Smooth muscle cell (in vitro differentiated cells): ENCODE results near the gene KLHL2. TPM values are rescaled to one million over a fixed set of nuclear protein-coding genes. Genes with fewer than 3 reads are reported as not detected.

Experiments
- DNase-seq: peaks from one replicate; lab custom pipeline; 2025; ENCODE audit not compliant: unreplicated experiment; lab: John Stamatoyannopoulos, UW
- H2AFZ ChIP-seq: fragments of 200-600 bp; sonication (generic); 2 replicates; pipeline ENCODE4 v1.6.0; 2016; ENCODE audit warnings: antibody characterized with exemption, low read depth, mild to moderate bottlenecking
- H3F3A ChIP-seq: fragments of 200-600 bp; sonication (generic); 2 replicates; pipeline ENCODE4 v1.6.0; 2017; ENCODE audit warnings: antibody characterized with exemption, low read depth
- H3K27ac ChIP-seq: fragments of 200-600 bp; sonication (generic); 2 replicates; pipeline ENCODE4 v1.5.1; 2016; ENCODE audit warnings: low read depth, mild to moderate bottlenecking
- H3K27me3 ChIP-seq: fragments of 200-600 bp; sonication (generic); 2 replicates; pipeline ENCODE4 v1.6.1; 2016; ENCODE audit warnings: low read depth, mild to moderate bottlenecking
- H3K36me3 ChIP-seq: fragments of 200-600 bp; sonication (generic); 2 replicates; pipeline ENCODE4 v1.5.1; 2016; ENCODE audit warnings: low read depth
- H3K4me1 ChIP-seq: fragments of 200-600 bp; sonication (generic); 2 replicates; pipeline ENCODE4 v1.5.1; 2016; ENCODE audit warnings: low read depth
- H3K4me2 ChIP-seq: fragments of 200-600 bp; sonication (generic); 2 replicates; pipeline ENCODE4 v1.6.0; 2016; ENCODE audit warnings: mild to moderate bottlenecking
- H3K4me3 ChIP-seq: fragments of 200-600 bp; sonication (generic); 2 replicates; pipeline ENCODE4 v1.5.1; 2016; ENCODE audit warnings: mild to moderate bottlenecking
- H3K79me2 ChIP-seq: fragments of 200-600 bp; sonication (generic); 2 replicates; pipeline ENCODE4 v1.6.0; 2016; ENCODE audit warnings: low read depth, mild to moderate bottlenecking
- H3K9ac ChIP-seq: fragments of 200-600 bp; sonication (generic); 2 replicates; pipeline ENCODE4 v1.6.0; 2016; ENCODE audit warnings: low read depth
- H3K9me3 ChIP-seq: fragments of 200-600 bp; sonication (generic); replicated peaks from 2 replicates; pipeline ENCODE4 v1.5.1; 2016; ENCODE audit warnings: low read depth
- H4K20me1 ChIP-seq: fragments of 200-600 bp; sonication (generic); 2 replicates; pipeline ENCODE4 v1.6.0; 2016; ENCODE audit warnings: low read depth
- CTCF ChIP-seq: fragments of 200-600 bp; sonication (generic); IDR thresholded peaks from 2 replicates; pipeline ENCODE4 v1.5.1; 2017; ENCODE audit warnings: borderline replicate concordance, mild to moderate bottlenecking, antibody characterized with exemption; ENCODE audit not compliant: insufficient read depth, poor library complexity, severe bottlenecking
- WGBS: methylation state at CpG from one replicate; pipeline ENCODE4 v1.1.7; 2016; ENCODE audit warnings: low lambda C conversion rate; 5-methylcytosine and 5-hydroxymethylcytosine counted together
- polyA plus RNA-seq: library from polyadenylated mRNA; unstranded; fragments of >200 nt; fragmentation: Nextera tagmentation; extraction: Ambion mirVana; gene quantifications from 2 replicates; pipeline ENCODE4 v1.2.1, GENCODE V29; 2016
- total RNA-seq: library from RNA; depleted of rRNA; stranded (reverse); fragments of >200 nt; gene quantifications from 2 replicates; pipeline ENCODE4 v1.2.3, GENCODE V29; 2014

Gene KLHL2
- total and polyA plus RNA-seq, 2 experiments from 2014 or later: 2.6 to 18.6 TPM

GRCh38 chr4:165361810-165362209 lies 154.4 kb downstream of the KLHL2 start:
- no peak overlapping the region for H3K27ac ChIP-seq

GRCh38 chr4:165364452-165365080 lies 157.2 kb downstream of the KLHL2 start:
- H3K4me2 ChIP-seq: peak overlapping the region; percentile 42
- no peak overlapping the region for H3K9ac ChIP-seq
- no peaks in the 10 kb centered on the region for H3K27me3 ChIP-seq
- no peaks in the 10 kb centered on the region for H3K36me3 ChIP-seq
- no peak overlapping the region for H3K4me3 ChIP-seq
- no peak overlapping the region for H3K27ac ChIP-seq
- H3K79me2 ChIP-seq: no peaks in the 10 kb centered on the region
- H3K4me1 ChIP-seq: no peaks in the 10 kb centered on the region
- 38% methylated on average over 2 of the region's 2 CpGs for WGBS
- no peak overlapping the region for H2AFZ ChIP-seq
- no peaks in the 10 kb centered on the region for H3F3A ChIP-seq
- no peak for DNase-seq
- no peak for TF ChIP-seq CTCF
- H3K9me3 ChIP-seq: no peaks in the 10 kb centered on the region
- H4K20me1 ChIP-seq: no peaks in the 10 kb centered on the region

More at GRCh38 chr4:165361810-165362209, 154.4 kb downstream of the KLHL2 start:
- DNase-seq: no peak
- Histone ChIP-seq H3K9ac (no peak overlapping the region), H3K79me2 (no peaks in the 10 kb centered on the region), H3F3A (peaks cover 5% of the 10 kb centered on the region), H3K36me3 (no peaks in the 10 kb centered on the region), H3K4me1 (peaks cover under 1% of the 10 kb centered on the region), H4K20me1 (no peaks in the 10 kb centered on the region), H3K9me3 (no peaks in the 10 kb centered on the region), H3K4me2 (no peak overlapping the region), H3K4me3 (no peak overlapping the region), H2AFZ (no peak overlapping the region), H3K27me3 (no peaks in the 10 kb centered on the region)
- 81% methylated on average over 2 of the region's 2 CpGs for WGBS
- TF ChIP-seq CTCF: no peak

- no peak for DNase-seq
- no peaks in the 10 kb centered on the region for H3F3A ChIP-seq
- H3K4me2 ChIP-seq: no peak overlapping the region
- H3K4me1 ChIP-seq: no peaks in the 10 kb centered on the region
- H3K27me3 ChIP-seq: no peaks in the 10 kb centered on the region
- H3K27ac ChIP-seq: no peak overlapping the region
- H3K9me3 ChIP-seq: no peaks in the 10 kb centered on the region
- H3K4me3 ChIP-seq: no peak overlapping the region
- no peak overlapping the region for H2AFZ ChIP-seq
- no peaks in the 10 kb centered on the region for H4K20me1 ChIP-seq
- TF ChIP-seq CTCF: no peak
- H3K79me2 ChIP-seq: no peaks in the 10 kb centered on the region
- H3K9ac ChIP-seq: no peak overlapping the region
- WGBS: 95% methylated on average over 4 of the region's 4 CpGs
- H3K36me3 ChIP-seq: no peaks in the 10 kb centered on the region
Measured at GRCh38 chr4:165367040-165367439, 159.7 kb downstream of the KLHL2 start.

GRCh38 chr4:165368114-165368513 lies 160.8 kb downstream of the KLHL2 start:
- 100% methylated on average over 1 of the region's 1 CpG for WGBS
- Histone ChIP-seq H3K4me2 (no peak overlapping the region), H3K36me3 (no peaks in the 10 kb centered on the region), H2AFZ (no peak overlapping the region), H3K27ac (no peak overlapping the region), H3F3A (no peaks in the 10 kb centered on the region), H4K20me1 (no peaks in the 10 kb centered on the region), H3K4me1 (no peaks in the 10 kb centered on the region), H3K9me3 (no peaks in the 10 kb centered on the region), H3K27me3 (no peaks in the 10 kb centered on the region), H3K9ac (no peak overlapping the region), H3K79me2 (no peaks in the 10 kb centered on the region), H3K4me3 (no peak overlapping the region)
- no peak for TF ChIP-seq CTCF
- no peak for DNase-seq
